Hematopoietic multipotent progenitor cell treated with erythropoietin and hydrocortisone succinate and interleukin-3 and kit ligand, for 17 days (in vitro differentiated cells): ENCODE results near the gene UHRF1.
A peak's percentile ranks its signal among the peaks of the same experiment; 100 is the strongest.

ENCODE experiments used
- DNase-seq: peaks from one replicate; pipeline ENCODE4 v3.0.0-alpha.2; 2015; ENCODE audit warnings: low spot score

The UHRF1 gene

GRCh38 chr19:4990306-4990705 lies 81.0 kb downstream of the UHRF1 start:
- no peak for DNase-seq

GRCh38 chr19:4991538-4991937 lies 82.2 kb downstream of the UHRF1 start:
- DNase-seq = no peak

- no peak for DNase-seq
These were observed 82.8 kb downstream of the UHRF1 start for GRCh38 chr19:4991996-4992698.

GRCh38 chr19:4993683-4994082 lies 84.4 kb downstream of the UHRF1 start:
- no peak for DNase-seq

DNA sequence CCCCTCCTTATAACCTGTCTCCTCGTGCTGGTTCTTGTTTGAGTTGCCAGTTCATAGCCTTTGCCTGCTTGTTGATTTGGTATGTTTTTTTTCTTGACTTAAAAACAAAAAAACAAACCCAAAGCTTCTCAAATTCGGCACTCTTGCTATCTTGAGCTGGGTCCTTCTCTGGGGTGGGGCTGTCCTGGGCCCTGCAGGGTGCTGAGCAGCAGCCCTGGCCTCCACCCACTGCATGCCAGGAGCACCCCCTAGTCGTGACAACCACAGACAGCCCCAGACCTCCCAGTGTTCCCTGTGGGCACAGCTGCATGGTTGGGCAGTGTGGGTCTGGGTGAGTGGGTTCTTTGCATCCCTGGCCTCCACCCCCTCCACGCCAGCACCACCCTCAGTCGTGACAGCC lies 87.4 kb downstream of the UHRF1 start:
- peak; percentile 63 for DNase-seq

DNA sequence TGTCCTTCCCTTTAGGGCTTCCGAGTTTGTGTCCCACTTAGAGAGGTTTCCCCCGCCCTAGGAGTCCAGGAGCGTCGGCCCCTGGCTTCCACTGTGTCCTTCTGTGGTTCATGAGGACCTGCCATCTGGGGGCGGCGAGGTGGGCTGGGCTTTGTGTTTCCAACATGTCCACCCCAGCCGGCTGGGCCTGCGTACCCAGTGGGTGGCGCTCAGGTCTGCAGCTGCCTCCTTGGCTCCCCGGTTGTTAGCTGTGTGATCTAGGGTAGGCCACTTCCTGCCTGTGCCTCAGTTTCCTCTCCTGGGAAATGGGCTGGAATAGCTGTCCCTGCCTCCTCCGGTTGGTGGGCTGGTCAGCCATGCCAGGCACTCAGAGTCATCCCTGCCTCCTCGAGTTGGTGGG lies 88.0 kb downstream of the UHRF1 start:
- DNase-seq = no peak

GRCh38 chr19:5000120-5000611 lies 90.9 kb downstream of the UHRF1 start:
- DNase-seq = no peak

GRCh38 chr19:5001615-5002014 lies 92.3 kb downstream of the UHRF1 start:
- DNase-seq = peak; percentile 77

- DNase-seq = no peak
These were observed 92.8 kb downstream of the UHRF1 start for GRCh38 chr19:5002143-5002542.

DNA sequence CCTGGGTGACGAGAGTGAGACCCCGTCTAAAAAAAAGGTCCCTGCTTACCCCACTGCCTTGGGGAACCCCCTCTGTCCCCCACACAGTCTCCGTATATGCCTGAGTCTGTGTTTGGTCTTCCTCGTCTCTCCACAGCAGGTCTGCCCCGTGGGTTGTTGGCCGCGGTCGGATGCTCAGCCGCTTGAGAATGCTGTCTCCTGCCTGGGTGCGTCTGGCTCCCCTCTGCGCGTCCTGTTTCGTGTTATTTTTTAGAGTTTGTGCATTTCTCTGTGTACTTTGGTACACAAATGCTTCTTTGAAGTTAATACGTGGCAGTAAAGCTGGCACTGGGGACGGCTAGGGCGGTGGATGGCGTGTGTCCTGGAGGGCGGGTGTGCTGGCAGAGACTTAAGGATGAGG lies 94.5 kb downstream of the UHRF1 start:
- DNase-seq = no peak

DNA sequence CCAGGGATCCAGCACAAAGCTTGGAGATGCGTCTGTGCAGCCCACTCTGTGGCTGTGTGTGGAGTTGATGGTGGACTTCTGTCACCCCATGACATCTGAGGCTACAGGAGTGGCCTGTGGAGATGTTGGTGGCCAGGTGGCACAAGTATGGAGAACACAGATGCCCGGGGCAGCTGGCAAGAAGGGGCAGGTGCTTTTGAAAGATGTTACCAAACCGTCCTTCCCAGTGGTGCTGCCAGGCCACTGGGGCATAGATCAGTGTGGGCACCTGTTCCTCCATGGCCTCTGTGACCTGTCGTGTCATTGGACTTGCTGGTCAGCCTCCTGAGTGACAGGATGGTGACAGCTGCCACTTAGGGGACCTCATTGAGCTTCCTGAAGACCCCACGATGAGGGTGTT lies 95.8 kb downstream of the UHRF1 start:
- no peak for DNase-seq

DNA sequence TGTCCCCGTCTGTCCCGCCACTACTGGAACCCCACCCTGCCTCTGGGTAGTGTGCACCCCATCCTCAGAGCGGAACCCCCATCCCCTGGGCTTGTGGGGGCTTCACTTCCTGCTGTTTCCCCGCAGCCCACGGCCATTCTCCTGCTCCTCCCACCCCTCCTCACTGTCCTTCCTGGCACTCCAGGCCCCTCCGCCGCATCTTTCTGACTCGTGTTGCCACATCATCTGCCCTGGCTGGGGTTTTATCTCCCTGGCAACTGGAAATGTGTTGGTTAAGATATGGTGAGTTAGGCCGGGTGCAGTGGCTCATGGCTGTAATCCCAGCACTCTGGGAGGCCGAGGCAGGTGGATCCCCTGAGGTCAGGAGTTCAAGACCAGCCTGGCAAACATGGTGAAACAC lies 96.9 kb downstream of the UHRF1 start:
- peak; percentile 89 for DNase-seq

GRCh38 chr19:5006821-5007220 lies 97.5 kb downstream of the UHRF1 start:
- DNase-seq = no peak
